Gastrocnemius medialis (tissue), 4 donors: Measurements from ENCODE around the gene ALDH4A1. TPM values are rescaled to one million over a fixed set of nuclear protein-coding genes. Genes with fewer than 3 reads are reported as not detected.

Experiments
- ATAC-seq, 2 donors: fragments of 150-250 bp; one replicate each; pipeline ENCODE4 v1.9.1; 2016
- DNase-seq, 2 donors: peaks; one replicate each; pipeline ENCODE4 v3.0.0-alpha.2; 2019
- H3K27ac ChIP-seq, 4 donors: fragments of 200-600 bp; sonication (generic); 1 replicate in 1 of 4; 2 replicates in 3 of 4; pipeline ENCODE4 v1.5.1; 2016 to 2018; ENCODE audit warnings: mild to moderate bottlenecking in 2 of 4, moderate library complexity in 1 of 4
- H3K27me3 ChIP-seq, 3 donors: fragments of 200-600 bp; sonication (generic) in 2 of 3; 1 replicate in 1 of 3; 2 replicates in 2 of 3; pipeline versions ENCODE4 v1.5.1 to v1.6.0; 2016 to 2019; ENCODE audit warnings: mild to moderate bottlenecking in 1 of 3, moderate library complexity in 1 of 3
- H3K36me3 ChIP-seq, 2 donors: fragments of 200-600 bp; sonication (generic) in 1 of 2; one replicate each; pipeline ENCODE4 v1.5.1; 2017 to 2018
- H3K4me1 ChIP-seq, 2 donors: fragments of 200-600 bp; sonication (generic) in 1 of 2; one replicate each; pipeline ENCODE4 v1.5.1; 2016 to 2017; ENCODE audit warnings: mild to moderate bottlenecking in 2 of 2
- H3K4me3 ChIP-seq, 4 donors: fragments of 200-600 bp; sonication (generic) in 3 of 4; 1 replicate in 1 of 4; 2 replicates in 3 of 4; pipeline ENCODE4 v1.5.1; 2016 to 2019; ENCODE audit warnings: mild to moderate bottlenecking in 2 of 4
- H3K9me3 ChIP-seq, 3 donors: fragments of 200-600 bp; sonication (generic) in 2 of 3; 1 replicate in 1 of 3; 2 replicates in 2 of 3; pipeline ENCODE4 v1.5.1; 2016 to 2019
- CTCF ChIP-seq, 5 experiments: fragments of 450-650 bp in 3 of 5; fragments of 200-600 bp in 2 of 5; sonication (generic) in 2 of 5; IDR thresholded peaks in 4 of 5; conservative IDR thresholded peaks in 1 of 5; 1 replicate in 4 of 5; 2 replicates in 1 of 5; pipeline ENCODE4 v1.5.1; 2016 to 2019; ENCODE audit warnings: antibody characterized with exemption in 5 of 5, mild to moderate bottlenecking in 3 of 5, moderate library complexity in 3 of 5
- POLR2A ChIP-seq, 2 donors: fragments of 450-650 bp; IDR thresholded peaks; one replicate each; pipeline ENCODE4 v1.6.1; 2017; ENCODE audit warnings: antibody characterized with exemption in 2 of 2, mild to moderate bottlenecking in 2 of 2, moderate library complexity in 2 of 2
- in situ Hi-C, 4 donors: fragments of 200-750 bp; cut with MboI; loops; one replicate each; pipeline versions ENCODE4 v1.15.0 to v1.8.0; 2017; ENCODE audit warnings: low sequenced_read_pairs in 4 of 4
- intact Hi-C: fragments of 100-400 bp; cut with DNase I; formaldehyde crosslinking; loops from one replicate; pipeline ENCODE4 v1.15.1; 2023; ENCODE audit warnings: low total_unique reads
- total RNA-seq, 4 donors: library from RNA; depleted of rRNA; stranded (reverse); fragments of >200 nt; gene quantifications; one replicate each; pipeline versions ENCODE4 v1.1.0 to v1.2.3, GENCODE V29; 2016

The ALDH4A1 gene
- total RNA-seq, 4 donors from 2014 or later, result 22.8 to 35.3 (median 31.4) TPM

GRCh38 chr1:18858070-18858688, 44.2 kb downstream of the ALDH4A1 start:
- no peaks in the 10 kb centered on the region for H3K36me3 ChIP-seq
- no peak overlapping the region for H3K4me3 ChIP-seq
- no peaks in the 10 kb centered on the region for H3K27me3 ChIP-seq
- in situ Hi-C loops, result no loop called here
- no peak overlapping the region for H3K27ac ChIP-seq
- DNase-seq (no peak), ATAC-seq (no peak)
- H3K4me1 ChIP-seq, result no peaks in the 10 kb centered on the region
- no peaks in the 10 kb centered on the region for H3K9me3 ChIP-seq
- intact Hi-C loops, result no loop called here
- no peak for TF ChIP-seq POLR2A (IDR thresholded peaks at IDR 0.05)

- no peaks in the 10 kb centered on the region for H3K27me3 ChIP-seq
- TF ChIP-seq CTCF (IDR thresholded peaks at IDR 0.05 in 4 of 5, conservative IDR thresholded peaks at IDR 0.05 in 1 of 5) (no peak), POLR2A (IDR thresholded peaks at IDR 0.05) (no peak)
- H3K36me3 ChIP-seq, result no peaks in the 10 kb centered on the region
- intact Hi-C loops, result no loop called here
- no peak overlapping the region for H3K4me3 ChIP-seq
- DNase-seq (no peak), ATAC-seq (no peak)
- H3K27ac ChIP-seq, result no peak overlapping the region
- no peaks in the 10 kb centered on the region for H3K9me3 ChIP-seq
- H3K4me1 ChIP-seq, result no peaks in the 10 kb centered on the region
- in situ Hi-C loops, result no loop called here
These were observed 45.9 kb downstream of the ALDH4A1 start for GRCh38 chr1:18856435-18856834.

- Histone ChIP-seq H3K9me3 (no peaks in the 10 kb centered on the region), H3K36me3 (no peaks in the 10 kb centered on the region), H3K4me3 (no peak overlapping the region), H3K4me1 (no peaks in the 10 kb centered on the region), H3K27ac (no peak overlapping the region), H3K27me3 (no peaks in the 10 kb centered on the region)
- intact Hi-C loops, result no loop called here
- ATAC-seq (no peak), DNase-seq (no peak)
- in situ Hi-C loops, result no loop called here
- TF ChIP-seq POLR2A (IDR thresholded peaks at IDR 0.05) (no peak), CTCF (IDR thresholded peaks at IDR 0.05 in 4 of 5, conservative IDR thresholded peaks at IDR 0.05 in 1 of 5) (no peak)
These were observed 46.8 kb downstream of the ALDH4A1 start for GRCh38 chr1:18855573-18855972.

- Histone ChIP-seq H3K9me3 (no peaks in the 10 kb centered on the region), H3K27ac (no peak overlapping the region), H3K4me1 (no peaks in the 10 kb centered on the region), H3K36me3 (no peaks in the 10 kb centered on the region), H3K27me3 (no peaks in the 10 kb centered on the region), H3K4me3 (no peak overlapping the region)
- TF ChIP-seq CTCF (IDR thresholded peaks at IDR 0.05 in 4 of 5, conservative IDR thresholded peaks at IDR 0.05 in 1 of 5), result no peak
- TF ChIP-seq POLR2A (IDR thresholded peaks at IDR 0.05), result no peak
- DNase-seq, result no peak
- in situ Hi-C loops, result no loop called here
- ATAC-seq, result no peak
- intact Hi-C loops, result no loop called here
These were observed 47.9 kb downstream of the ALDH4A1 start for GRCh38 chr1:18854331-18855025.

DNA sequence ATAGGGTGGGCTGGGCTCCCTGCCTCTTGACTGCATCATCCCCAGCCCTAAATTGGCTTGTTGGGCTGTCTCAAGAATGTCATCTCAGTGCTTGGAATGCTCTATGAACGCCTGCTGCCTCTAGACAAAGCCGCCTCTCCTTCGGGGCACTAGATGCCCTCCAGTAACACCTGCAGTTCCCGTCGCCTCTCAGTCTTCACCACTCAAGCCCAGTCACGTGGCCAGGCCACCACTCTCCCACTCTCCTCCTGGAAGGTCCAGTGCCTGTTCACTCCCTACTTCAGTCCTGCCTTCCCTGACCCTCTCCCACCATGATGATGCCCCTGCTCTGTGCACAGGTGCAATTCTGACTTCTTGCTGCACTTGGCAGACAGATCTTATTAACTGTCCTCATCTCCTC, 49.9 kb downstream of the ALDH4A1 start:
- intact Hi-C loops (no loop called here), in situ Hi-C loops (no loop called here)
- no peak for DNase-seq
- no peak for ATAC-seq
- Histone ChIP-seq H3K4me1 (no peaks in the 10 kb centered on the region), H3K27me3 (peaks cover 0 to 2% (median 0%) of the 10 kb centered on the region in 3 donors), H3K27ac (no peak overlapping the region), H3K4me3 (no peak overlapping the region), H3K36me3 (no peaks in the 10 kb centered on the region), H3K9me3 (no peaks in the 10 kb centered on the region)
- TF ChIP-seq POLR2A (IDR thresholded peaks at IDR 0.05) (no peak), CTCF (IDR thresholded peaks at IDR 0.05 in 4 of 5, conservative IDR thresholded peaks at IDR 0.05 in 1 of 5) (no peak)
